ENCODE results near the gene CTSG.
"Not testable (repeated sequence)": the region's sequence is repeated elsewhere in the genome, so short reads cannot be mapped to it uniquely, and the experiment has no call there.

Gene CTSG

DNA sequence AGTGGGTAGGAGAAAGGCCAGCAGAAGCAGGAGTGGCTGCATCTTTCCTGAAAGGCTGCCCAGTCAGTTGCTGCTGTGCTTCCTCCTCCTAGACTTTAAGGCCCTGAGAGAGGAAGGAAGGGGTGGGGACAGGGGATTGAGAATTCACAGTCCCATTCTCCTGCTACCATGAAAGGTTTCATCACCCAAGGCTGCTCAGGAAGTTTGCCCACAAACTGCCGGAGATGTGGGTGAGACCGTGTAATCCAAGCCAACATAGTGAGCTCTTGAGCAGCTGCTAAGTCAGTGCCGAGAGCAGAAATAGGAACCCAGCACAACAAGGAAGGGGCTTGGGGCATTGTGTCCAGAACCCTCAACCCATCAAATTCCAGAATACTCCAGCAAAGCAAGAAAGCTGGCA, at the start of gene CTSG:
Gene CTSG (minus strand): TSS at position 69 of the 400 bp plus-strand sequence. CDS start 27 bp downstream, at position 42.
- no peak for DNase-seq

DNA sequence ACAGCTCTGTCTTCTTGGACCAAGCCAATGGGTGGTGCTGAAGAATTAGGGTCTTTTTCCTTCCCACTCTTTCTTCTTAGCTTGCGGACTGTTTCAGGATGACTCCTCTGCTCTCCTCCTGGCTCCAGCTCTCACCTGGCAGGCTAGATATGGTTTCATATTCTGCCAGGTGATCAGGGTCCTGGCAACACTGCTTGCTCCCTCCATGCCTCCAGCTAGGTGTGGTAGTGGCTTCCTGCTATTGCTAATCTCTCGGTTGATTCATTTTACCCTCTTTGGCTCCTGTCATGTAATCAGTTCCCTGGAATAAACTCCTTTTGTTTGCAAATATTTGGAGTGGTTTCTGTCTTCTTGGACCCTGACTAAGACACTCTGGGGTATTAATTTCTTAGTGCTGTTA, 37.7 kb upstream of the CTSG start:
- DNase-seq = no peak

DNA sequence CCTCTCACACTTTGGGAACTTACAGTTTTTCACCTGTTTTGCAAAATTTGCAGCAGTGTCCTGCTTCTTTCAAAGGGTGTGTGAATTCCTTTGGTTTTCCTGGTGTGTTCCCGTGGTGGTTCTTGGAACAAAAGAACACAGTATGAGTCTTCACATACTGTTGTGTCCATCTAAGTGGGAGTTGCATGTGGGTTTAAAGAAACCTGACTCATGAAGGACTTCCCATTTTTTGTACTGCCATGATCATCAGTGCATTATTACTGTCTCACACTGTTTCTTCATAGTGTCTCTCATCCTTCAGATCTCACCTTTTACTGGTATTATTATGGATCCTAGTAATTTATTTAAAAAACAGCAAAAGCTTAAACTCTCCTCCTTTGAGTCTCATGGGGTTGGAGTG, 37.2 kb upstream of the CTSG start:
- DNase-seq = no peak

- no peak for DNase-seq
Observed at GRCh38 chr14:24612196-24612595, 36.1 kb upstream of the CTSG start.

DNA sequence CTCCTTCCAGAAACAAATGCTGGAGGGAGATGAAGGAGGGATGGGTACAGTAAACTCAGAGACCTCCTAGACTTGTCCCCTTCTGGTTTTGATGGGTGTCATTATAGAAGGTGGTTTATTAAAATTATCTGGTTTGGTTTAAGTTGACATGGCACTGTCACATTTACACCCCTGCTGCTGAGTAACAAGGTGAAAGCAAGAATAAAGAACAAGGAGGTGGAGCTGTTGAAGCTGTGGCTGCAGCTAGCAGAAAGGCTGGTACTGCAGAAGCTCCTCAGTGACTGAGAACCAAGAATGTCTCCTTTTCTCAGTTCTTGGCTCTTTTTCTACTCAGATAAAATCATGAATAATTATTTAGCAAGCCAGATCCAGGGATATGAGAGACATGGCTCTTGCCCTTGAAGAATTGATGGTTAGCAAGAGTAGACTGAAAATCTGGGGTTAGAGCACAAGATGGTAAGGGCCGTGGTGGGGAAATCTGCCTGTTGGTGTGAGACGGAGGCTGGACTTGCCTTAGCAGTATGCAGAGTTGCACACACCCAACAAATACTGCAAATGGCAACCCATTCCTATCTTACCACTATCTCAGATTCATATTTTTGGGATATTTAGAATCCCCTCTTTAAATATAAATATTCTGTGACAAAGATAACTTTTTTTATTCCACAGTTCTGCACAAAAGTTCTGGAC, 33.8 kb upstream of the CTSG start, which contains the start of gene GZMH:
Gene GZMH (minus strand): TSS at position 31 of the 690 bp plus-strand sequence. CDS start 72 bp downstream, outside the sequence.
- DNase-seq = no peak

- no peak for DNase-seq
Observed at GRCh38 chr14:24607635-24608514, 31.8 kb upstream of the CTSG start.

GRCh38 chr14:24607081-24607480, 31.0 kb upstream of the CTSG start:
- no peak for DNase-seq

DNA sequence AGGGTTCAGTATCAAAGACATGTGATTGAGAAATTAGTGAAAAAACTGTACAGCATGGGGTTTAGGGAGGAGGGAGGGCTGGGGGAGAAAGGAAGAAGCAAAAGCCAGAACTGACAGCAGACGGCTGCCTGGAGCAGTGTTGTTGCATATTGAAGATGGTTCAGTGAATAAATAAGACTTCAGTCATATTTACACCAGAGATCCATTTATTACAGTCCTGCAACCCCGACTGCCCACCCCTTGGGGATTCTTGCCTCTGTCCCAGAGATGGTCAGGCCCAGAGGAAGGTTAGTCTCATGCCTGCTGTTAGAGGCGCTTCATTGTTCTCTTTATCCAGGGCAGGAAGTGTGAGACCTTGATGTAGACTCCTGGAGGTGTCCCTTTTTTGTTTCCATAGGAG, 30.2 kb upstream of the CTSG start:
- DNase-seq = no peak

DNA sequence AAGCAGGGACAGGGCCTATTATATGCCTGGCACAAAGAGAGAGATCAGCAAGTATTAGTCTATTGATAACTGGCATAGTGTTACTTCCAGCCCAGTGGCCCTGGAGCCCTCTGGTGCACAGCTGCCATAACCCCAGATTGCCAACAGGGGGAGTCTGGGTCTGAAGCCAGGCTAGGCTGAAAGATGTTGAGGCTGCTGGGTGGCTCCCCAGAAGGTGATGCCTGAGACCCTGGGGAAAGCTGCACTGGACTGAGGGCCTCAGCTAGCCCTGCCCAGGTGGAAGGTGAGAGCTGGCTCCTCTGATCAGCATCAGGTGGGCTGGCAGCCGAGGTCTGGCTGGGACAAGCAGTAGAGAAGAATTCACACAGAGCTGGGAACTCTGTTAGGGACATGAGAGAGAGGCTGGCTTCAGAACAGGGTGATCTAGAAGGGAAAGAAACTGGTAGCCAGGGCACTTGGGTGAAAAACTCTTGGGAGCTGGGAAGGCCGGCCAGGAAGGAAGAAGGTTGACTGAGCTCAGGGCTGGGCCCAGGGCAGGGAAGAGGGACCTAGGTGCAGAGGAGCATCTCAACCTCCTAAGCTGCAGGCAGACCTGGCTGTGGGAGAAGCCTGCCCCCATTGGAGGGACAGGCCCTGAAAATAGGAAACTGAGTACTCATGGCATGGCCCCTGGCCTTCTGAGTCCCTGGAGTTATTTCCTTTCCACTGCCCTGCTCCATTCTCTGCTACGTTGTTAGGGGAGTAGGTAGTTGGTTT, 29.6 kb upstream of the CTSG start:
- no peak for DNase-seq

- no peak for DNase-seq
Observed at GRCh38 chr14:24597403-24597802, 21.4 kb upstream of the CTSG start.

DNA sequence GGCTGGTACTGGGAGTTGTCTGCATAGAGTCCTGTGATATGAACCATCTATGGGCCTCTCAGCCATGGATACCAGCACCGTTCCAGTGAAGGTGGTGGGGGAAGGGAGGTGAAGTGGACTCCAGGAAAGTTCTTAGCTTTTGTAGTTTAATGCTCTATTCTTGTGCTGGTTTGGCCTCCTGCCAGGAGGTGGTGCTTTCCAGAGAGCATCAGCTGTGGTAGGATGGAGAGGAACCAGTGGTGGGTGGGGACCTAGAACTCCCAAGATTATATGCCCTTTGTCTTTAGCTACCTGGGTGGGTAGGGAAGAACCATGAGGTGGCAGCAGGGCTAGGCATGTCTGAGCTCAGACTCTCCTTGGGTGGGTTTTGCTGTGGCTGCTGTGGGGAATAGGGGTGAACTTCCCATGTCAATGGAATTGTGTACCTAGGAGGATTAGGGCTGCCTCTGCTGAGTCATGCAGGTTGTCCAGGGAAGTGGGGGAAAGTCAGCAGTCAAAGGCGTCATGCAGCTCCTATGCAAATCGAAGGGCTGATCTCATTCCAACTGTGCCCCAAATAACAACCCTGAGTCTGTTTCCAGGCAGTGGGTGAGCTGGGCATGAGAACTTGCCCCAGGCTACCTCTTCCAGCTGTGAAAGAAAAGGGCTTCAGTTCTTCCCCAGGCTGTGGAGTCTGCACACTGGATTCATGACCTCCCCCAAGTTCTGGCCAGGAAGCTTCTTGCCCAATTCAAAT, 19.2 kb upstream of the CTSG start:
- no peak for DNase-seq

GRCh38 chr14:24591004-24591403, 15.0 kb upstream of the CTSG start:
- DNase-seq = not testable (repeated sequence)

DNA sequence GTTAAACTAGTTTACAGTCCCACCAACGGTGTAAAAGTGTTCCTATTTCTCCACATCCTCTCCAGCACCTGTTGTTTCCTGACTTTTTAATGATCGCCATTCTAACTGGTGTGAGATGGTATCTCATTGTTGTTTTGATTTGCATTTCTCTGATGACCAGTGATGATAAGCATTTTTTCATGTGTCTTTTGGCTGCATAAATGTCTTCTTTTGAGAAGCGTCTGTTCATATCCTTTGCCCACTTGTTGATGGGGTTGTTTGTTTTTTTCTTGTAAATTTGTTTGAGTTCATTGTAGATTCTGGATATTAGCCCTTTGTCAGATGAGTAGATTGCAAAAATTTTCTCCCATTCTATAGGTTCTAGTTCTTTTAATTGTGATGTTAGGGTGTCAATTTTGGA, 8.4 kb upstream of the CTSG start:
- not testable (repeated sequence) for DNase-seq

- no peak for DNase-seq
Observed at GRCh38 chr14:24578558-24578957, 2.5 kb upstream of the CTSG start.

DNA sequence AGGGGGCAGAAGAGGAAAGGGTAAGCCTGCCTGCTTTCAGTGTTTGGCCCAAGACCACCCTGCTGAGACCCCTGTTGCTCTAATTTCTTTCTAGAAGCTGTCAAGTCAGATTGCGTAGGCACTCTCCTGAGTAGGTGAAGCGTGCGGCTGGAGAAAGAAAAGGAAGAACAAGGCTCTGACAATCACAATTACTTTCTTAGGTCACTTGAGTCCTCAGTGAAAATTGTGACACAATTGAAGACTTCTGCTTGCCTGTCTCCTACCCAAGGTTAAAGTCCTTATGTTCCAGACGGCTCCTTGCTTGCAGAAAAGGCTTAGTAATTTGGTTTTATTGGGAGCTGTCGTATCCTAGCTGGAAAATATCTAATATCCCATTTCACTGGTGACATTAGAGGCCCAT, 721 bp upstream of the CTSG start:
- DNase-seq = no peak

DNA sequence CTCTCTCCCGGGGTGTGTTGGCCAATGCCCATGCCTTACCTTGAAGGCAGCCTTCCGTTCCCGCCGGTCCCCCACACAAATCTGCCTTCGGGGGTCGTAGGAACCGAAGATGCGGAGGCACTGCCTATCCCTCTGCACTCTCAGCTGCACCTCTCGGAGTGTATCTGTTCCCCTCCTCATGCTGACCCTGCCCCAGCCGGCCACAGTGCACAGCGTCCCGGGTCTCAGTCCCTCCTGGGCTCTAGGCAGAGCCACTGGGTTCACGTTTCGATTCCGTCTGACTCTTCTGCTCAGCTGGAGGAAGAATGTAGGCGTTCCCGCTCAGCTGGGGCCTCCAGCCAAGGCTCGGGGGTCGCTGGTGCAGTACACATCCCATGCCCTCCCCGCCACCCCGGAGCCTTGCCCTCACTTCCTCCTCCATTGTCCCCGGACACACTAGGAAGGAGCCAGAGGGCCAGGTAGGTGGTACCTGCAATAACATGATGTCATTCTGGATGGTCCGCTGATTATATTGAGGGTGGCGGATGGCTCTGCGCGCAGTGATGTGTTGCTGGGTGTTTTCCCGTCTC, 1.8 kb downstream of the CTSG start:
- DNase-seq = no peak

DNA sequence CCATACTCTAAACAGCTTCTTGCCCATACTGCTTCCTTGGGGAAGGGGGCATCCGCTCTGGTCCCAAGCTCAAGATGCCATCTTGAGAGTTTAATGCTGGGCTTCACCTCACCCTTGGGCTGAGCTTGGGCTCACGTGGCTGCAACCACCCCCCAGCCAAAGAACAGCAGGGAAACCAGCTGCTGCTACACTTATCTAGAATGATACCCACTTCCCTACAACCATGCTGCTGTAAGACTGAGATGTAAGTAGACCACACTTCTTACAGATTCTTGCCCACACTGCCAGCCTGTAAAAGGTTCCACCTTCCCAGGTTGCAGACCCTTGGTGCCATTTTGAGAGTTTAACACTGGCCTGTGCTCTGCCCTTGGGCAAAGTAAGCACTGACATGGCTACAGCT, 9.7 kb downstream of the CTSG start:
- DNase-seq = no peak

GRCh38 chr14:24565766-24566165, 10.3 kb downstream of the CTSG start:
- DNase-seq = no peak

GRCh38 chr14:24563505-24563904, 12.5 kb downstream of the CTSG start:
- no peak for DNase-seq

DNA sequence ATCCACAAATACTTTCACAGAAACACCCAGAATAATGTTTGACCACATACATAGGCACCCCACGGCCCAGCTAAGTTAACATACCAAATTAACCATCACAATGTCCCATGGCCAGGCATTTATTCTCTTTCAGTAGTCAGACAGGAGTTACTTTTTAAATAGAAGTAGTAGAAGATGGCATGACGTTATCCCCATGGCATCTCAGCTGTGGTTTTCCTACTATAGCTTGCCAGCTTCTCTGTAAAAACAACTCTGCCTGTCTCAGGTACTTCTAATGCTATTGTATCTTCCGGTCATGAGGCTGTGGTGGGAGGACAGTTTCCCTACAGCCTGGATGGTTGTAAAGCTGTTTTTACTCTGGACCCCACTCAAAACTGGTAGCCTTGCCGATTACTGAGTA, 19.3 kb downstream of the CTSG start:
- DNase-seq = no peak

DNA sequence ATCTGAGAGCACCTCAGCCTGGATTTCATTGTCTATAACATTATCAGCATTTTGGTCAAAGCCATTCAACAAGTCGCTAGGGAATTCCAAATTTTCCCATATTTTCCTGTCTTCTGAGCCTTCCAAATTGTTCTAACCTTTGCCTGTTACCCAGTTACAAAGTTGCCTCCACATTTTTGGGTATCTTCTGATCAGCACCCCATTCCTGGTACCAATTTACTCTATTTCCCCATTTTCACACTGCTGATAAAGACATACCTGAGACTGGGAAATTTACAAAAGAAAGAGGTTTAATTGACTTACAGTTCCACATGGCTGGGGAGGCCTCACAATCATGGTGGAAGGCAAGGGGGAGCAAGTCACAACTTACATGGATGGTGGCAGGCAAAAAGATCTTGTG, 27.0 kb downstream of the CTSG start:
- not testable (repeated sequence) for DNase-seq

- DNase-seq = no peak
Observed at GRCh38 chr14:24542346-24542936, 33.6 kb downstream of the CTSG start.
